Measurements from ENCODE around the gene PEX5L.
"Not testable (repeated sequence)": the region's sequence is repeated elsewhere in the genome, so short reads cannot be mapped to it uniquely, and the experiment has no call there.

PEX5L gene

DNA sequence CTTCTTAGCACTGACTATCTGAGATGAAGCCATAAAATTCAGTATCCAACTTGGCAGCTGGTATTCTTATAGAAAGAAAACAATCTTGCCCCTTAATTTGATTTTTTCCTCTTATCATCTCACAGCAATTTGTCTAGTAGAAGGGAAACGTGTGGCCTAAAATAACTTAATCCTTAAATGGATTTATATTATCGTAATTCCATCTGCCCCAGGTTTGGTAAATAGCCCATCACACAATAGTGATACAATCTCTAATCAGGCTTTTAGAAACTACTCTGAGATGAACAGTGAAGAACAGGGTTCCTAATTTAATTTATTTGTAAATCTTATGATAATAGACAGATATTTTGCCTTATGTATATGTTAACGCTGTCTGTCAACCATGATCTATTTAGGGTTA is 24.8 kb downstream of the PEX5L start:
- DNase-seq (ENCODE audit: low read depth): no peak

DNA sequence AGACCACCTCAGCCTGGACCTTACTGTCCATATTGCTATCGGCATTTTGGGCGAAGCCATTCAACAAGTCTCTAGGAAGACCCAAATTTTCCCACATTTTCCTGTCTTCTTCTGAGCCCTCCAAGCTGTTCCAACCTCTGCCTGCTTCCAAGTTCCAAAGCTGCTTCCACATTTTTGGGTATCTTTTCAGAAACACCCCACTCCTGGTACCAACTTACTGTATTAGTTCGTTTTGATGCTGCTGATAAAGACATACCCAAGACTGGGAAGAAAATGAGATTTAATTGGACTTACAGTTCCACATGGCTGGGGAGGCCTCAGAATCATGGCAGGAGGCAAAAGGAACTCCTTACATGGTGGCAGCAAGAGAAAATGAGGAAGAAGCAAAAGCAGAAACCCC is 28.4 kb downstream of the PEX5L start:
- not testable (repeated sequence) for DNase-seq (ENCODE audit: low read depth)

DNA sequence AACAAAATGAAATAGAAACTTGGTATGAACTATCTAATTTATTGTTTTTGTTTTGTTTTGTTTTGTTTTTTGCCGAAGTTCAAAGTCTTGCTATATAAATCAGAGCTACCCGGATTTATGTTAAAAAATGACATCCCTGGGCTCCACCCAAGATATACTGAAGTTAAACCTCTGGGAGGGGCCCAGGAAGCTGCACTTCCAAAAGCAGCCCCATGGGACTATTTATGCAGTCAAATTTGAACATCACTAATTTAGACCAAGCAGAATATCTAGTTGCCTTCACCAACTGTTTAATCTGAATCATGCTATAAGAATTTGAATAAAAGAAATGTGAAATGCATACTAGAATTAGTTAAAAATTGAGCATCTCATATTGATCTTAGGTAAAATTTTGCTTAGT is 32.2 kb downstream of the PEX5L start:
- no peak for DNase-seq (ENCODE audit: low read depth)

DNA sequence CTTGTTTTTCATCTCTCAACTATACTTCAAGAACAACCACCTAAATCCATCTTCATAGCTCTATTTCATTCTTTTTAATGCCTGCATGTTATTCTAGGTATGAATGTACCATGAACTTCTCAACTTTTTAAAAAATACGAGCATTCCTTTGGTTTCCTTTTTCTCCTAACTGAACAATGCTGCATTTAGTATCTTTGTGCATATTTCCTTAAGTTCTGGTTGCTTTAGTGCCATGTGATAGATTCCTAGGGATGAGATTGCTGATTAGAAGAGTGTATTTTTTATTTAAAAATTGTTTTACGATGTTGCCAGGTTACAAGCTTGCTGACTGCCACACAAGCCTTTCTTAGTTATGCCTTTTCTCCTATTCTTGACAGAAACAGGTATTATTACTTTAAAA is 34.7 kb downstream of the PEX5L start:
- no peak for DNase-seq (ENCODE audit: low read depth)

DNA sequence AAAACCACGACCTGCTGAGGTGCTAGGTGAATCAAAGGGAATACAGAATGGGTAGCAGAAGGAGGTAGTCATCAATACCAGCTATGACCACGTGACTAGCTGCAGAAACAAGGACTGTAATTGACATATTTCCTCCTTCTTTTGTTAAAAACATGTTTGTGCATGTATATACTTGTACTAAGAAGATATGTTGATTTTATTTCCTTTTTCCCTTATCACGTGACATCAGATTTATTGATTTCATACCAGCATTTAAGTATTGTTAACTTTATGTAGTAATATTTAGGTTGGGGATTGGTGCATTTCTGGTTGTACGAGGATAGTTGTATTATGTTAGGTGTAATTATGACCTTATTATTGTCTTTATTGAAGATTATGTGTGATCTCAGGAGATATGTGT is 36.2 kb downstream of the PEX5L start:
- DNase-seq (ENCODE audit: low read depth): no peak

DNA sequence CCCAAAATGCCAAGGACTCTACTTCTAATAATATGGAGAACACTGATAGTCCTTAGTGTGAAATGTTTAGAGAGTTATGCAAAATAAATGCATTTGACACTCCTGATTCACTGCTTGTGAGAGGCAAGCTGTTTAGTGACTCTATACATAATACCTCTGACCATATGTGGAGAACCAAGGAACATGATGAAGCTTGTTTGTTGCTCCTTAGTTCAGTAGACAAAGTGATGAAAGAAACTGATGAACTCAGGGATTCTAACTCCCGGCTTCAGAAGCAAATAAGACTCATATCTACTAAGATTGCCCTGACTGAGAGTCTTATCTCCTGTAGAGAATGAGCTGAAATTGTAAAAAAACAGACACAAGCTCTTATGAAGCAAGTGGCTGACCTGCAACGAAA is 41.3 kb downstream of the PEX5L start:
- DNase-seq (ENCODE audit: low read depth): no peak

DNA sequence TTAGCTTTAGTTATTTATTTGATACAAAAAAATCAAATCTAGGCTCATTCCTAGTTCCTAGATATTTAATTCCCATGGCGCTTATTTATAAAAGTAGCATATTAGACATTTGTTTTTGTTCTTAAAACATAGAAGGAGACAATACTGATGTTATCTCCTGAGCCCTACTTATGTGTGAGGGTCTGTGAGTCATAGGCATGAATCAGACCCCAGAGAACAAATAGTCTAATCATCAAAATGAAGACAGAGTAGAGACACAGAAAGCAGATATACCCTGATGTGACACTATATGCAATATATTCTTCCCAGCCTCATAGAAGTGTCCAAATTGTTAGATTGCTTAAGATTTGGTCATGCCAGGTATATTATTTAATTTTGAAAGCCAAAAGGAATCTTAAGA is 44.9 kb downstream of the PEX5L start:
- DNase-seq (ENCODE audit: low read depth): no peak

DNA sequence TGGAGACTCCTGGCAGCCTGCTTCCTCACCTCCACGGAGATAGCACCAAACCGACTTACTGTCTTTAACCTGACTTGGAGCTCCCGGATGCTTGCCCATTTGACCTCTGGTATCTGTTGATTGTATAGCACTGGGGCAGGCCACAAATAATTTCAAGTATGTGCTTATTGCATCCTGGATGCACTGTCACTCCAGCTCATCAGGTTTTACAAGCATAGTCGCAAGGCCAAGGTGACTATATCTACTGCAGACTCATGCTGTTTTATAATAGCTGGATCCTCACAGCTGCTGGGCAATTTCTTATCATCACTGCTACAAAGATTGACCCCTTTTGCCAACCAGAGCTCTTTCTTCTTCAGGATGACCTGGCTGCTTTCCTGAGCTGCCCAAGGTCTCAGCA is 45.6 kb downstream of the PEX5L start:
- DNase-seq (ENCODE audit: low read depth): no peak

DNA sequence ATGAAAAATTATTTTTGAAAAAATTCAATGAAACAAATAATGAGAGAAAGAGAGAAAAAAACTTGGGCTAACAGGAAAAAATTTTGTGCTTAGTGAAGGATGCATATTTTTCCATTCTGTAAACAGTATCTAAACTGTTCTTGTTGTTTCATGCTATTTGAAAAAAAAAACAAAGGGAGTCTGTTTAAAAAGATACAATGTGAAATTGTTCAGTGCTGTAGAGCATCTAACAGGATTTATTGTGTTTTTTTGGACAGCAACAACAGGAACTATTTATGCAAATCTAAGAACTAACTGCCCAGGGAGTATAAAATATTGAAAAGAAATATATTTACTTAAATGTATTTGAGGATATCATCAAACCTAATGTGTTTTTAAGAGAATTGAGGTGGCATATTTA is 55.1 kb downstream of the PEX5L start:
- no peak for DNase-seq (ENCODE audit: low read depth)

DNA sequence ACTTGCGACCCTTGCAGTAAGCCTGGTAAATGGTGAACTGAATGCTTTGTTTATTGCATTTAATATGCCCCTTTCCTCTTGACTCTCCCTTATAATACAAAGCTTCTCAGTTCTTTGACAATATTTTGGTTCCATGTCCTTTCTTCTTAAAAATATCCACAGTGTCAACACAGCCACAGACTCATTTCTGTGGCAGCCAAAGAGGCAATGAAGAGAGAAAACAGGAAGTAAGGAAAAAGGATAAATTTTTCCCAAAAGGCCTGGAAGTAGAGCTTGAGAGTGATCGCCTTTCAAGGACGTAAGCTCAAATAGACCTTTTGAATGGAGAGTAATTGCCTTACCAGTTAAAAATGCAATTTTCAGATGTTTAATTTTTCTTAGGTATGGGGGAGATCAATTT is 59.4 kb downstream of the PEX5L start:
- no peak for DNase-seq (ENCODE audit: low read depth)

DNA sequence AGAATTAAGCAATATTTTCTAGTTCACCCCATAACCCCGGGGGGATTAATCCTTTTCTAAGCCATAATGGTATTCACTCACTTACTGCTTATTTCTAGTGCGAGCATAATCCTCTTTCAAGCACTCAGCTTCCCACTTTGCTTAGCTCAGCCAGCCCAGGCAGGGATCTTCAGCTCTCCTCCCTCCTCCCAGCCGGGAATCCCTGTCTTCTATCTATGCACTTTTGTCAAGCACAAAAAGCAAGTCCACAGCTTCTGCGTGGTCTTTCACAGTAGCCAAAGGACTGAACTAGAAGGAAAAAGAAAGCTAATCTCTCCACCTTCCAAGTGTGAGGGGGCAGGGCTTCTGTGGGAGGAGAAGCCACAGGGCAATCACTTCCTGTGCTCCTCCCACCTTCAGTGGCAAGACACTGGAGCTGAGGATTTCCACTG is 62.8 kb downstream of the PEX5L start:
- no peak for DNase-seq (ENCODE audit: low read depth)

DNA sequence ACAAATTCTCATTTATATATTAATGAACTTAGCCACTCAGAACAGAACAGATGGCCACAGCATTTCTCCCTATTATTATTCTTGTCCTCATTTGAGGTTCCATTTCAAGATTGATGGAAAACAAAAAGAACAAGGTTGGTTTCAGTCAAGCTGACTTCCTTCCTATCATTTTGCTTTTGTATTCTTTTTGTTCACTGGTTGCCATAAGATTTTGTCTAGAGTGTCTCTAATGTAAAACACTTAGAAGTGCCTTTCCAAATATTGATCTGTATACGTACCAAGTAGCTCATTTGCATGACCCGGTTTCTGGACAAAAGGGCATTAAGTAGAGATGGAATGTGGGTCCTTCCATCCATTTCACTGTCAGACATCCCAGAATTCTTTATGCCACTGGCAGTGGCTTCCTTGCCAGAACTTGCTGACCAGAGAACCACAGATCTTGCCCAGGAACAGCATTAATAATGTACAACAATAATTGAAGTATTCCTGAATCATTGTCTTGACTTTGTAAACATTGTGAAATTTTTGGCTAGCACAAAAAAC is 63.8 kb downstream of the PEX5L start:
- DNase-seq (ENCODE audit: low read depth): no peak

DNA sequence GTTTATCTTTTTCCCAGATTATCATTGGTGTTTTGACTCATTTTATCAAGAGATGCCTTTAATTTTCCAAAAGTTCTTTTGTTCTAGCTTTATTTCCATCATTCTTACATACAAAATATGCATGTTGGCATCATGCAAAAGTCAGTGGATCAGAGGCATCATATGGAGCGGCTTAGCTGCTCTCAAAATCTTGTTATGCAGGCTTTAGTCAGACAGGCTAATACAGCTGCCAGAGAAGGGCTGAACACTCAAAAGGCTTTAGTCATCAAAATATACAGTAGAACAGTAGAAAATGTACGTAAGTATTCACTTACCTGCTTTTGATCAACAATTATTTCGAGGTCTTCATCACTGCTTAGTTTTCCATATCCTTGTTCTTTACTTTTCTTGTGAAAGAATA is 65.5 kb downstream of the PEX5L start:
- no peak for DNase-seq (ENCODE audit: low read depth)

DNA sequence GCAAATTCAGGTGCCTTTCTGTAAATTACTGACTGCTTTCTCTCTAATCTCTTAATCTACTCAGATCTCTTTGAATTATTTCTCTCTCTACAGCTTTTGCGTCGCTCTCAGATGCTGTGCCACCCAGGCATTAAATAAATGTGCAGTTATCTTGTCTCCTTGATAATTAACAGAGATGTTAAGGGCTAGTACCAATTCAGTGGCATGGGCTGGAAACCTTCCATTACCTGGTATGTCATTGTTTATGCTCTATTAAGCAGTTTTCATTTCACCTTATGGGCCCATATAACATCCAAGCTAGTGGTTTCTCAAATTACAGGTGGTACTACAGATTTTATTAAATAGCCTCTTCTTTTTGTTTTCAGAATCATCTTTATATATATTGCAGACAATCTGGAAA is 66.0 kb downstream of the PEX5L start:
- DNase-seq (ENCODE audit: low read depth): no peak

DNA sequence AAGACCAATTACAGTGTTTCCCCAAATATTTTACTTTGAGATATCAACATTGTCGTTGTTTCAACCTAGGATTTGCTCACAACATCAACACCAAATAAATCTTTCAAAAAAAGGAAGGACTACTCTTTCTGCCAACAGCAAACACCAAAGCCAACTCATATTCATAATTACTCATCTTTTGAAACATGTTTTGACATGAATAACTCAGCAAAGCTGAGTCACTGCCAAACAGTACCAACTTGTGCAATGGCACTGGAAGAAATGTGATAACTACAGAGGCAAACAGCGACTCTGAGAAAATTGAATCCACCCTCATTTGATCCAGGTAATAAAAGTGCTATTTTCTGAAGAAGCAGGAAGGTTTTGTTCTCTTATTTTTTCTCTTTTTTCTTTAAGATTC is 67.2 kb downstream of the PEX5L start:
- DNase-seq (ENCODE audit: low read depth): no peak

DNA sequence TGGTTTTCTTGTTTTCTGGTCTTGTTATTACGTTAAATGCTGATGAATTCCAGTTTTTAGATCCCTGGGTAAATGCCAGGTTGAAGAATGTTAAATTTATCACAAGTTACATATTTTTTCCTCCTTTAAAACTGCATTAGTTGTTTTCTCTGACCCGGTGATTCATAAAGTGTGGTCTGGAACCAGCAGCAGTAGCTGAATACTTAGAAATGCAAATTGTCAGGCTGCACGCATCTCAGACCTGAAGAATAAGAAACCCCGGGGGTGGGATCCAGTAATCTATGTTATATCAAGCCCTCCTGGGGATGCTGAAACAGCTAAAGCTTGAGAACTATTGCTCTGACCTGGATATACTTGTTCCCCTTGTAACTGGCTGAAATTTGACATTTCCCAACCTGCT is 69.1 kb downstream of the PEX5L start:
- no peak for DNase-seq (ENCODE audit: low read depth)

DNA sequence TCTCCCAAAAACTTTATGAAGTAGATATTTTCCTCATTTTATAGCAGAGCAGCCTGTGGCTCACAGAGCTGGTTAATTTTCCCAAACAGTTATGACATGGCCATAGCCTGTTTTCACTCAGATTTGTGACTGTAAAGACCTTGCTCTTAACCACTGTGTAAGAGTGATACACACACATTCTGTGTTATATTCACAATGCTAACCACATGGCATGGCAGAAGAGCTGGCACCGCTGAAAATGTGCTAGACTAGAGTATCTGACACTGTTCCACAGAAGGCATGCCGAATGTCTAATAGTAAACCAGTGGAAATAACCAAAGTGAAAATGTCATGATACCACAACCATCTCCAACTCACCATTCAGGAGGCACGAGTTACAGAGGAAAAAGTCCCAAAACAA is 71.8 kb downstream of the PEX5L start:
- no peak for DNase-seq (ENCODE audit: low read depth)

DNA sequence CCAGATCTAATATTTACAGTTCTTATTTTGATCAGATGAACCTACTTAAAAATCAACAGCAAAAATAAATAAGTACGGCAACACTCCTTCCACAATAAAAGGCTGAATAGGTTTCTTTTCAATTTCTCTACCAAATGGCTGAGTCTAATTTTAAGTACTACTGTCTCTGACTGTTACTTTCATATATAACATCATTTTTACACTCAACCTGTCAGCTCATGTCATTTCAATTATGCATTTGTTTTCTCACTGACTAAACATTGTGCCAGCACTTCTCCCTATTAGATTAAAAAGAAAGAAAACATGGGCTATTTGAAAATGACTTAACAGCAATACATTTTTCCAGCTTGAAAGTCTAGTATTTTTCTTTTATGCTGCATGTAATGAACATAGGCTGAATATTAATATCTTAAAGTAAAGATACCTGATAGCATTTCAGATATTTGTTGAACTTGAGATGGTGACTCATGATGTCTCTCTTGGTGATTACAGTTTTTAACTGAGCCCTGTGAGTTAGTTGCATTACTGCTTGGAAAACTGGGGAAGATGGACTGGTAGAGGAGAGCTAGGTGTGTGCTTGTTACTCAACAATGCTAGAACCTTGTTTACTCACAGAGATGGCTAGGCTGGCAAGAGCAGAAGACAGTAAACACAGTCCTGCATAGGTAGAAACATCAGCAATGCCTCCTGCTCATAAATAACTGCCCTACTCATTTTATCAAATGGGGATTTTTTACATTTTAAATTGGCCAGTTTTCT is 73.9 kb downstream of the PEX5L start:
- no peak for DNase-seq (ENCODE audit: low read depth)

DNA sequence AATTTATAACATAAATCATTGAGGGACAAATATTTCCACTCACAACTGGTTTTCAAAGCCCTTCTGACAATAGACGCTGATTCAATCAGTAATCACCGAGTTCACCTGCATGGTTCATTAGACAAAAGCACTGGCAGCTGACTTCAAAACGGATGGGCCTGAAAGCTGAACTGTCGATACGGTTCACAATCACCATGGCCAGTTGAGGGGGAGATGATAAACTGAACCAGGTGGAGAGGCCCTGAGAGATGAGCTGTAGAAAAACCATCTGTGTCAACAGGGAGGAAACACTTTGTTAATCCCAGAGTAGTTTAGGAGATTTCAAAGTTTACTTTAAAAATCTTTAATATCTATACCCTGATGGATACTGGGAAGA is 75.0 kb downstream of the PEX5L start:
- DNase-seq (ENCODE audit: low read depth): no peak

DNA sequence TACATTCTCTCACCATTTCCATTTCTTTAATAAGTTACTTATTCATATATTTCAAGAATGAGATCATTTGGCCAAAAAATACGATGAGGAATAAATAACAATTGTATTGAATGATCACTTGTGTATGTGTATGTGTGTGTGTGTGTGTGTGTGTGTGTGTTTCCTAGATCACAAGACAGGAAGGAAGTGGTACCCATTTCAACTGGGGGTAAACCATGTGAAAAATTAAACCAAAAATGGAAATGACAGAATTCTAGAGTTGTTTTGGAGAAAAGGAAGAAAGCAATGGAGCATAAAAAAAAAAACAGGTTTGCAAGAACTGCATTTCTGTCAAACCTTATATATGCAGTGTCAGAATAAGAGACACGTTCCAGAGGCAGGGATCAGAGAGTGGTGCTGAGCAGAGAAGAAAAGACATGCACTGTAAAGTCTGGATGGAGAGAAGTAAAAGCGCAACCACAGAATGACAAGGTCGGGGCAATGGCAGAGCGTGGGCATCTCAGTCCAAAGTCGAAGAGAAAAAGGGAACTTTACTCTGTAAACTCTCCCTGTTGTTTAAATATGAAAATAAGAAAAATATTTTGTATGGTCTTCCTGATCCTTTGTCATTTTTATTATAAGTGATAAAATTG is 75.5 kb downstream of the PEX5L start:
- no peak for DNase-seq (ENCODE audit: low read depth)

DNA sequence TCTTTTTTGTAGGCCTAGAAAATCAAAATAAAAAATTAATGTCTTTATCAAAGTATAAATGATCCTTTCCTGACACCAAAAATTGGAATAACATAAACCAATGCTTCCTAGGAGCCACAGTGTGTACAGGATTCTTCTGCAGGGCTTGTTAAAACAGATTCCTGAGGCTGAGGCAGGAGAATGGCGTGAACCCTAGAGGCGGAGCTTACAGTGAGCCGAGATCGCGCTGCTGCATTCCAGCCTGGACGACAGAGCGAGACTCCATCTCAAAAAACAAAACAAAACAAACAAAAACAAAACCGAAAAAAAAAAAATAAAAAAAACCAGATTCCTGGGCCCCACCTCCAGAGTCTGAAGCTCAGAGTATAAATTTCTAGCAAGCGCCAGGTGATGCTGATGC is 78.0 kb downstream of the PEX5L start:
- DNase-seq (ENCODE audit: low read depth): no peak

DNA sequence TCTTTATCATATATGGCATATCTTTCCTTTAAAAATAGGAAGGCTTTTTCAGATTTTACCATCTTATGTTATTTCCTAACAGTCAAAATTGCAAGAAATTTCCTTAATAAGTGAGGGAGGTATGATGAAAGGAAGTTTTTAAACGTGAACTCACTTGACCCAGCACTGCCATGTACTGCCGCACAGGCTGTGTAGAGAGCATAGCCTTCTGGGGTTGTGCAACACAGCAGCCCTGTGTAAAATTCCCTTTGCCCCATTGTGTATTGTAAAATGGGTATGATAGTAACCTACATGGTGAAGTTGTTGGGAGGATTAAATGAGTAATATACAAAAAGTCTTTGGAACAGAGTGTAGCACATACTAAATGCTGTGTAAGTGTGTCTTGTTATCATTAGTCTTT is 78.6 kb downstream of the PEX5L start:
- DNase-seq (ENCODE audit: low read depth): no peak

DNA sequence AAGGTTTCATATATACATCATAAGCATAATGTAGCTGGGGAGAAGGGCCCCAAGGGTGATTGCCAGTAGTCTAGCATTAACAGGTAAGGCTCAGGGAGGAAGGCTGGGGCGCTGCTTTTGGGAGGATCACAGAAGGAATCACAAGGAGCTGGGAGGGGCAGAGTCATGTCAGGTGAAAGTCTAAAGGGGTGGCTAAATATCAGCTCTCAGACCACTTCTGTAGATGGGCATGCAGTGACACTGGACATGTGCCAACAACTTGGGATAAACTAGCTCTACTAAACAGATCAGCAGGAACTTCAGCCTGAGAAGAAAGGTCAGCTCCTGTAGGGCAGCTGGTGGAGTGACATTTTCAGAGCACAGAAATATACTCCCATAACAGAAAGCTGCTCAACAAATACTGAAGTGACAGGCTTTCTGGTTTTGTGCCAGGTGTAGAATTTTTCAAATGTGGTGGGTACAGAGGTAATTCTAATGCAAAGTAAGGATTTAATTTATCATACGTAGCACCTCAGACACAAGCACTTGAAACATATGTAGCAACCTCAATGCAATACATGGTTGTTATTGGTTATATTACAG is 79.4 kb downstream of the PEX5L start:
- DNase-seq (ENCODE audit: low read depth): no peak

DNA sequence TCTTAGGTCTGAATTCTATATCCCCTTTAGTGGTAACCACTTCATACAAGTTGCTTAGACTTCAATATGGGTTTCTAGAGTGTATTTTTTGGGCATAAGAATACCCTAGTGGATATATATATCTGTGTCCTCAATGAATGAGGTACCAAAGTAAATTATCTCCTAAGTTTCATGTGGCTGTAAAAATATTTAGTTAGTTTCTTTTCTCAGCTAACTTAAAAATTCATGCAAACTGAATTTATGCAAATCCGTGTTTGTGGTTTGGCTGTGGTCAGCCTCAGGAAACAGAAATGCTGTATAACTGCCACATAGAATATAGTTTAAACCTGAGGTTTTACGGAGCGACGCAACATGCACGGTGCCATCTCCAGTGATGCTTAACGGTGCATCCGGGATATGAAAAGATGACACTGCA is 80.3 kb downstream of the PEX5L start:
- no peak for DNase-seq (ENCODE audit: low read depth)
